Coronary artery (tissue), 2 donors: ENCODE measurements around the gene WDR4.

ENCODE experiments used
- DNase-seq: peaks from one replicate; pipeline ENCODE4 v3.0.0-alpha.2; 2017; ENCODE audit warnings: low spot score
- H3K27ac ChIP-seq, 2 donors: fragments of 200-600 bp; sonication (generic); one replicate each; pipeline ENCODE4 v1.5.1; 2016 to 2019
- H3K4me3 ChIP-seq: fragments of 200-600 bp; sonication (generic); 2 replicates; pipeline ENCODE4 v1.5.1; 2016; ENCODE audit warnings: mild to moderate bottlenecking, moderate library complexity
- CTCF ChIP-seq: fragments of 200-600 bp; sonication (generic); IDR thresholded peaks from one replicate; pipeline ENCODE4 v1.5.1; 2019; ENCODE audit warnings: antibody characterized with exemption

WDR4 gene

GRCh38 chr21:42858185-42858847 lies 21.0 kb downstream of the WDR4 start:
- Histone ChIP-seq H3K27ac (no peak overlapping the region), H3K4me3 (no peak overlapping the region)
- no peak for DNase-seq
- no peak for TF ChIP-seq CTCF

- no peak for DNase-seq
- Histone ChIP-seq H3K27ac (no peak overlapping the region), H3K4me3 (no peak overlapping the region)
- TF ChIP-seq CTCF = no peak
Observed at GRCh38 chr21:42857216-42857615, 22.1 kb downstream of the WDR4 start.

GRCh38 chr21:42855937-42856335 lies 23.4 kb downstream of the WDR4 start:
- H3K4me3 ChIP-seq = no peak overlapping the region
- no peak for TF ChIP-seq CTCF
- DNase-seq = no peak
- H3K27ac ChIP-seq = no peak overlapping the region

GRCh38 chr21:42855171-42855936 lies 24.0 kb downstream of the WDR4 start:
- H3K4me3 ChIP-seq = no peak overlapping the region
- TF ChIP-seq CTCF = no peak
- DNase-seq = no peak
- H3K27ac ChIP-seq = no peak overlapping the region

GRCh38 chr21:42854246-42855010 lies 24.9 kb downstream of the WDR4 start:
- Histone ChIP-seq H3K27ac (no peak overlapping the region), H3K4me3 (no peak overlapping the region)
- no peak for DNase-seq
- no peak for TF ChIP-seq CTCF

GRCh38 chr21:42853621-42854020 lies 25.7 kb downstream of the WDR4 start:
- Histone ChIP-seq H3K4me3 (no peak overlapping the region), H3K27ac (no peak overlapping the region)
- no peak for DNase-seq
- TF ChIP-seq CTCF = no peak
